GM19467 (cell line): Measurements from ENCODE around the gene AMBP.

Experiments
- ATAC-seq: cut with Tn5 transposase; IDR thresholded peaks from one replicate; pipeline ENCODE4 v1.9.1; 2021; ENCODE audit warnings: mild to moderate bottlenecking, moderate library complexity; ENCODE audit not compliant: unreplicated experiment

AMBP gene

DNA sequence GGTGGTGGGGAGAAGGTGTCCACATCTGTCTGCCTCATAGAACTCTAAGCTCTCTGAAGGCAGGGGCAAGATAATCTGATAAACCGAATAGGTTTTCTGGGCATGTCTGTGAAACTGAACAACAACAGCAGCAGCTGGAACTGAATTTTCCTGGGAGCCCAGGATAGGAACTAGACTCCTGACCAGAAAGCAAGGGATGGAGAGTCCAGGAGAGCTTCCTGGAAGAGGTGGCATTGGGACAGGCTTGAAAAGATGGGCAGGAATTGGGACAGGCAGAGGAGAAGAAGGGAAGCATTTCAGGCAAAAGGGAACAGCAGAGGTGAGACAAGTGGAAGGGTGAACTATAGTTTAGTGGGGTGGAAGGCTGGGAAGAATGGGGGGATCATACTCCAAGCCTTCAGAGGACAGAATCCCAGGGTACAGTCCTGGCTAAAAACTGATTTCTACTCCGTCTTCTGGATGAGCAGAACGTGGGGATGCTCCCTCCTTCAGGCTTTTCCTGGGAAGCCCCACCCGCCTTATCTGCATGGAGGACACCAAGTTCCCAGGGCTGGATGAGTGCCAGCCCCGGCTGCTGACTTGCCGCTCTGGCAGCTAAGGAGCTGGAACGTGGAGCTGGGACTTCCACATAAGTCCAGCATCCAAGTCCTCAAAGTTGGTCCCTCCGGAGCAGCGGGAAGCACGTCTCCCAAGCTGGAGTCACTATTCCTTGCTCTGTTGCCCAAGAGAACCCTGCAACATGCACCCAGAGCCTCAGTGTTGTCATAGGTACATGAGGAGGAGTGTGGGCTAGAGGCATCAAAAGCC lies 34.9 kb upstream of the AMBP start:
- ATAC-seq, result no peak

DNA sequence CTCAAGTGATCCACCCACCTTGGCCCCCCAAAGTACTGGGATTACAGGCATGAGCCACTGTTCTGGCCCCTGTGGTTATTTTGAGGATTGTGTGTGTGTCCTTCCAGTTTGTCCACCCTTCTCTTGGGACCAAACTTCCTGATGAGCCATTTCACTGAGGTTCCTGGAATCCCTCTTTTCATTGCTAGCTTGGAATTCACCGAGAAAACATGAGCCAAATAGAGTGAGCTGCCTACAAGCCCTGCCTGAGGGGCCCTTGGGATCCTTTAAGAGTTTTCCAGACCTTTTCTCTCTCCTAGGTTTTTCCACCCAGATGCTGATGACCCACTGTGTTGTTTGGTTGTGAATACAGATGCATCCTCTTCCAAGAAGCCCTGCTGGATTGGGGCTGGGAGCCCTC lies 34.2 kb upstream of the AMBP start:
- no peak for ATAC-seq

DNA sequence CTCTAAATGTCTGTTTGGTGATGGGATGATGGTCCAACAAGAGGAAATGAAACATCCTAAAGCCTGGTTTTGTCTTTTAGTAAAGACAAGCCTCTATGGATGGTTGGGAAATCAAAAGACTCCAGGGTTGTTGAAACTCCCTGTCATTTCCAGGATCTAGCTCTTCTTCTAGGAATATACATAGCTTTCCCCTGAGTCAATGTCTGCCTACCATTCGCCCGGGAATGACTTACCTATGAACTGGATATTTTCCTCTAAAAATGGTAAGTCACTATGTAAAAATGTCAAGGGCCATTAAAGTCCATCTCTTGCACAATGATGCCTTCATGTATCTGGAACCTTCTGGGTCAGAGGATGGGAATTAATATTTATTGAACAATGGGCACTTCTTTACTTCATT lies 32.1 kb upstream of the AMBP start:
- no peak for ATAC-seq

DNA sequence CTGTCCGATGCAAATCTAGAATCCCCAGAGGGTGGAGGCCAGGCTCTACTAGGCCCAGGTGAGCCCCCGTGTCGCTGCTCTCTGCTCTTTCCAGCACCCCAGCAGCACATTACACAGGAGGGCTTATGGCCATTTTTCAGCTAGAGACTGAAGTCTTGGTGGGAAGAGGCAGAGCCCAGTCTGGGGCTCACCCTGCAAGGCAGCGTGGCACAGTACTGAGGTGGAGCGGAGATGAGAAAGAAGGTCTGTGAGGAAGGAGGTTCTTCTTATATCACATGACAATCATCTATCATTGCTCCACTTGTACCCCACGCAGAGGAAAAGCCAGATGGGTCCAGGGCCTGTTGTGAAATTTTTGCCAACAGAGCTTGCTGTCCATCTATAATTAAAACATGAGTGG lies 31.0 kb upstream of the AMBP start:
- no peak for ATAC-seq

DNA sequence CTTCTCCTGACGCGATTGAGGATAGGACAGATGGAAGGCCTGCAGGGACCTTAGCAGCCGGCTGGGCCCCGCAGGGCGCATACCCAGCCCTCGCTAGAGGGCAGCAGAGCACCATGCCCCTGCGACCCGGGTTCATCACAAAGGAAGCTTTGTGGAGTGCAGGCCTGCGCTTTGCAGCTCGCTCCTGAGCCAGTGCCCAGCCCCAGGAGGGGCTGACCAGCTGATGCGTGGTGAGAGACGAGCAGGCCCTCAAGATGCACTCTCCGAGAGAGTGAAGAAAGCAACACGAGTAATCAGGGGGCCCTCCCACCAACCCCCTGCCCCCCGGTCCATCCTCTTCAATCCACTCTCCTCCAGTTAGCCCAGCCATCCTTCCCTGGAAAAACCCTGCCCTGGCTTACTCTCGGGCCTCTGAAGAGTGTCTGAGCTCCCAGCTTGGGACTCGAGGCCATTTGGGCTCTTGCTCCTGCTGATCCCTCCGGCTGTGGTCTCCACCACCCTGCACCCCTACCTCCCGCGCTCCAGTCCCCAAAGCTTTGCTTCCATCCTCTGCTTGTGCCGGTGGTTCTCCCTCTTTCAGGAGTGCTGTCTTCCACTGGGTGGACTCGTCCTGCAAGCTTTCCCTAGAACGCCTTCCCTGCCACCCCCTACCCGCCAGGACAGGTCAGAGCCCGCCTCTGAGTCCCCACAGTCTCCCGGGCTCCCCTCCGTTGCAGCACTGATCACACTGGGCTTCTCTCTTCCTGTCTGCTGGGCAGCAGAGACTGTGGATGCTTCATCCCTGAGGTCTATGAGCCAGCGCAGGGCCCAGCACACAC lies 30.1 kb upstream of the AMBP start:
- no peak for ATAC-seq

DNA sequence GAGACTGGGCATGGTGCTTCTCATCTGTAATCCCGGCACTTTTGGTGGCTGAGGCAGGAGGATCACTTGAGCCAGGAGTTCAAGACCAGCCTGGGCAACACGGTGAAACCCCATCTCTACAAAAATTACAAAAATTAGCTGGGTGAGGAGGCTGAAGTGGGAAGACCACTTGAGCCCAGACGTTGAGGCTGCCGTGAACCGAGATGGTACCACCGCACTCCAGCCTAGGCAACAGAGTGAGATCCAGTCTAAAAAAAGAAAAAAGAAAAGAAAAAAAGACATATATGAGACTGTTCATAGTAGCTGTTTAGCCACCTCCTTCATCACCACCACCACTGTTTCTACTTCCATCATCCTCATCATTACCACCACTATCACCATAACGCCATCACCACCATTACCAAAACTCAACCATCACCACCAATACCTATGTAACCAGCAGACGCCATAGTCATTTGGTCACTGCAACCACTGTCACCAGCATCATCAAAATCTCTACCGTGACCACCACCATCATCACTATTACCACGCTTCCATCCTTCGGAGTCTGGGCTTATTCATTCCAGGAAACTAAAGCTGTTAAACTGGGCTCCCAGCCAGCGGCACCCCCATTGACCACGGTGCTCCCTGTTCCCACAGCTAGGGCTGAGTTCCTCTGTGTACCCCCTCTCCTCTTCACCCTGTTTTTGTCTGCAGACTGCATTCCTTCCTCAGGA lies 29.3 kb upstream of the AMBP start:
- ATAC-seq, result no peak

DNA sequence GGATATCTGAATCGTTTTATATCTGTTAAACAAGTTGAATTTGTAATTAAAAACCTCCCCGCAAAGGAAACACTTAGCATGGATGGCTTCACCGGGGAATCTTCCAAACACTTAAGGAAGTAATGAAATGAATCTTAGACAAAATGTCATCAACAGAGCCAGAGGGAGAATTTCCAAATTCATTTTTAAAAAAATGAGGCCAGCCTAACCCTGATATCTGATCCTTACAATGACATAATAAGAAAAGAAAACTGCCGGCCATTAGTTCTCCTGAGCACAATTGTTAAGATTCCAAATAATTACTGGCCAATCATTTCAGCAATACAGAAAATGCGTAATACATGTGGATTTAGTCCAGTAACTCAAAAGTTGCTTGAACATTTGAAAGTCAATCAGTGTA lies 27.1 kb upstream of the AMBP start:
- ATAC-seq, result no peak

DNA sequence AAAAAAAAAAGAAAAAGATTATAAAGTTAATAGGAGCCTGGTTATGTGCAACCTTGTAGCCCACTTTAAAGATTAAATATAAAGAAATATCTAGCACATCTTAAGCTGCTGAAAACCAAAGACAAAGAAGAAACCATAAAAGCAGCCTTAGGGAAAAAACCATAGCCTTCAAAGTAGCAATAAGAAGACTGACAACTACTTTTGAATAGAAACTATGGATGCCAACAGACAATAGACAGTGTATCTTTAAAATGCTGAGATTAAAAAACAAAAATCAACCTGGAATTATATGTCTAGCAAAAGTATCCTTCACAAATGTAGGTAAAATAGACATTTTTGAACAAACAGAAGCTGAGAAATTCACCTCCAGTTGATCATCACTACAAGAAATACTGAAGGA lies 24.4 kb upstream of the AMBP start:
- no peak for ATAC-seq

DNA sequence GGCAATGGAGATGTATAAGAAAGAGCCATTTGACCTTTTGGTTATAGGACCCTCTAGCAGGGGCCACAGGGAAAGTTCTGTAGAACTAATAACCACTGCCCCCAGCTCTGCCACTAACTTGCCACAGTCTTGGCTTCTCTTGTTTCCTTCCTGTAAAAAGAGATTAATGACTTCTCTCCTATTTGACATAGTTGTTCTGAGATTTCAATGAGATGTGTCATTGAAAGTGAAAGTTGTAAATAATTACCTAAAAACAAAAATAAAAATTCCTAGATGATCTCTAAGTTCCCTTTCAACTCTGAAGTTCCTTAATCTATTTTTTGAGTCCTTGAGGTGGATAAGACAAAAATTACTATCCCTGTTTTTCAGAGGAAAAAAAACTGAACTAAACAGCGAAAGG lies 22.4 kb upstream of the AMBP start:
- ATAC-seq, result no peak

DNA sequence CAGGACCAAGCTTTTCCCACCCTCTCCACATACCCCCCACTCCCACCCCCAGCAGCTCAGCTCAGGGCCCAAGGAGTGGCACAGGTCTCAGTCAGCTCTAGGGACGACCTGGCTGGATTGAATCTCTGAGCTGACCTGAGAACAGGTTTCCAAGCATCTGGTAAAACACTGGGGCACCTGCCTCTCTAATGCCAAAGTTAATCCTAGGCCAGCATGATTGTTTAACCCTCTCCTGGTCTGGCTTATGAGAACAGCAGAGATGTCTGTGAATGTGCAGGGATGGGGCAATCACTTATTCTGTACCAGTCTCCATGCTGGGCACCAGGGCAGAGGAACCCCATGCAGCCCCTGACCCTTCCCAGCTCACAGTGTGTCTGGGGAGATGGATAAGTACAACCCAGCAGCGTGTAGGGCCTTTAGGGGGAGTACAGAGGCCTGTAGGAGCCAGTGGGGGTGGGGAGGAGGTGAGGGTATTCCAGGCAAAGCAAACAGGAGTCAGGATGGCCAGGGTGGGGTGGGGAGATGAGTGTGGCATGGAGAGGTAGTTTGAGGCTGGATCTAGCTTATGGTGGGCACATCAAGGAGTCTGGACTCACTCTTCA lies 21.7 kb upstream of the AMBP start:
- ATAC-seq, result no peak

DNA sequence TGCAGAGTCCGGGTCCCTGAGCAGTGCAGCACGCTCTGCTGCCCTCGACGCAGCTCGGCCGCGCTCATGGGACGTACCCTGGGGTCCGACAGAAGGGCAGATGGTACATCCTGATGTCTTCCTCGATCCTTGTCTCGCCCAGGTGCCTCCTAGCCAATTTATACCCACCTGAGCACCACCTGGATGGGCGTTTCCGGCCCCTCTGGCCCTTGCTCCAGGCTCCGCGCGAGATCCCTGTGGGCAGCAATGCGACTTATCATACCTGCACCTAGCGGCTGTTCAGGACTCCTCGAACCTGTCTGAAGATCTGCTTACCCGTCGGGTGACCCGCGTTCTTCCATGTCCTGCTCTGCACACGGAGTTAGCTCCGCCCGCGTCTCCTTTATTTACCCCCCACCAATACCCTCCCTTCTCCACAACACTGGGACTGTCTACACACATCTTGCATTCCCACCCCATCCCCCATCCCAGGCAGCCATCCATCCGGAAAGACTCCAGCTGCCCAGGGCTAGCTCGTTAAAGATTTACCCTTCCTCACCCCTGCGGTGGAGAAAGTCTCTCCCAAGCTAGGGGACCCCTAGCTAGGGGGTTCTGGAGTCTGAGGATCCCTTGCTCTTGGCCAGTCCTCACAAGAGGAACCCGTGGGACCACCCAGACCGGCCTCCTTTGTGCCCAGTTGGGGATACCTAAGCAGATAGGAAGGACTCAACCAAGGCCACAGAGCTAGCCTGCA lies 21.0 kb upstream of the AMBP start, which contains the start of gene KIF12:
Gene KIF12, minus strand, starts transcription at position 357 of the 733 bp plus-strand sequence. Its CDS starts 16 bp downstream, at position 341.
- no peak for ATAC-seq

DNA sequence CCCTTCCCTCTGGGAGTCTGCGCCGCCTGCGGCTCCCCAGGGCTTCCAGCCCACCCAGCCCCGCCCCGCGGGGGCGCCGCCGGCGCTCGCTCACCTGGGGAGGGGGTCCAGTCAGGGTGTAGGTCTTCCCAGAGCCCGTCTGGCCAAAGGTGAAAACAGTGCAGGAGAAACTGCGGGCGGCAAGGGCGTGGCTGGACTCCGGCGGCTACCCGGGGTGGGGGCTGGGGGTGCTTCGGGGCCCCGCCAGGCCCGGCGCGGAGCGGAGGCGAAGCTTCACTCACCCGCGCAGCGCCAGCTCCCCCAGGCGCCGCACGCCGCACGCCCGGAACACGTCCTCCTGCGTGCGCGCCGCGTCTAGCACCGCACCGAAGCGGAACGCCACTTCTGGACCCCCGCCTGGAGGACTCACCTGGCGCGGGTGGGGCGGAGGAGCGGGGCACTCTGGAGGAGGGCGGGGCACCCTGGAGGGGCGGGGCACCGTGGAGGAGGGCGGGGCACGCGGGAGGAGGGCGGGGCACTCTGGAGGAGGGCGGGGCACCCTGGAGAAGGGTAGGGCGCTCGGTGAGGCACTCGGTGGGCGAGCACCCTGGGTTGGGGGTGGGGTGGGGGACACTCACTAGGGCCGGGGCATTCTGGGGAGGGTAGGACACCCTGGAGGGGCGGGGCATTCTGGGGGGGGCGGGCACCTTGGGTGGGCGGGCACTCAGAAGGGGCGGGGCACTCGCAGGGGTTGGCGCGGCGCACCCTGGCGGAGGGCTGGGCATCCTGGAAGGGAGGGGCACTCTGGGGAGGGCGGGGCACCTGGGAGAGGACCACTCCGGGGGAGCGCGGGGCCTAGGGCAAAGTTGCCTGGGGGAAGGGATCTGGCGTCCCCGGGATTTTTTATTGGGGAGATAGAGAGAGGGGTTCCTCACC lies 20.2 kb upstream of the AMBP start:
- no peak for ATAC-seq

DNA sequence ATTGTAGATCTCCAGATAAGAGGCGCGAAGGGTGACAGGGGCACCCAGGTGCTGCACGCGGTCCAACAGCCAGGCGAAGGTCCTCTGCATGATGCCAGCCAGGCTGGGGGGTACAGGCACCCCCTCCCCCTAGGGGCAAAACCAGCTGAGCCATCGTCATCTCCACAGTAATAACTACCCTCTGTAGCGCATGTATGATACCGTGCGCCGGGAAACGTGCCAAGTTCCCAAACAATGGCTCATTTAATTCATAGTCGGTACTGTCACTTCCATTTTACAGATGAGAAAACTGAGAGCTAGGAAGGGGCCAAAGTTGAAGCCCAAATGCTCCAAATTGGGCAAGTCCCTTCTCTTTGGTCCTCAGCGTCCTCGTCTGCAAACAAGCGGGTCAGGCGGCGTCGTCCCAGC lies 19.5 kb upstream of the AMBP start:
- ATAC-seq, result no peak

DNA sequence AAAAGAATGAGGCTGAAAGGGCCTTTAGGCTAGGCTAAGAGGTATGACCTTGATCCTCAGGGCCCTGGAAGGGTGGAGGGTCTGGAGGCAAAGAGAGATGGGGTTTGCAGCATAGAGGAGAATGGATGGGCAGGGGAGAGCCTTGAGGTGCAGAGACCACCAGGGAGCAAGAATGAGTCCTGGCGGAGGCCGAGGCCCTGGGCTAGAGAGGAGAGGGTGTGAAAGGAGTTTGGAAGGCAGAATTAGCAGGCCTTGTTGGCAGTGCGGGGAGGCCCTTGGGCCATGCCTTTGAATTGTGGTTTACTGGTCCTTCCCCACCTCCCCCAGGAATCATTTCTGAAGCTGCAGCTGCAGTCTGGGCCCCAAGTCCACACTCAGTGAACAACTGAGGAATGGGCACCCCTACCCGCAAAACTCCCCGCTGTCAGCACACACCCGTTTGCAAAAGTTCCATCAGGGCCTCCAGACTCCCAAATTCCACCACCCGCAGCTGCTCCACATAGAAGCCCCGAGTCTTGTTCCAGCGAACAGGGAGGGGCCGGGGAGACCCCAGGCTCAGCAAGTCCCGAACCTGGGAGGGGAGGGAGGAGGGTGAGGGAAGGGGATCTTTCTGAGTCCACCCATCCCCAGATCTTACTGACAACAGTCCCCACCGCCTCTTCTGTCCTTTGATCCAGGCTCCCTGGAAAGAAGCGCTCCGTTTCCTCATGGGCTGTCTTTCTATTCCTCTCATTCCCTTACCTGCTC lies 18.9 kb upstream of the AMBP start:
- no peak for ATAC-seq

DNA sequence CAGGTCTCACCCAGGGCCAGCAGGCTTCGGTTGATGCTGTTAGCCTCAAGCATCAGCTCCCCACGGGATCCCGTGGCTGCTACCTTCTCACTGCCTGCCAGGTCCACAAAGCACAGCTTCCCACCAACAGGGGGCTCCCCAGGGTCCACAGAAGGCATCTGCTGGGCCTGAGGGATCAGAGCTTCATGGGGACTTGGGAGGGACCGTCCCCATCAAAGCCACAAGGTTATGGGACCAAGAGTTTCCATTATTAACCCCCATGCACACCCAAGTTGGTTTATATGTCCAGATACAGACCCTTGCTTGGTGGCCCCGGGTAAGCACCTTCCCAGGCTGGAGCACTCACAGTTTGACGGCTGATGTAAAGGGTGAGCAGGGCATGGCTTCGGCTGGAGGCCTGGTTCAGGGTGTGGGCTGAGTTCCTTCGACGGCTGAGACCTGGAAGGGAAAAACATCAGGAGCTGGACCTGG lies 18.0 kb upstream of the AMBP start:
- ATAC-seq, result no peak

DNA sequence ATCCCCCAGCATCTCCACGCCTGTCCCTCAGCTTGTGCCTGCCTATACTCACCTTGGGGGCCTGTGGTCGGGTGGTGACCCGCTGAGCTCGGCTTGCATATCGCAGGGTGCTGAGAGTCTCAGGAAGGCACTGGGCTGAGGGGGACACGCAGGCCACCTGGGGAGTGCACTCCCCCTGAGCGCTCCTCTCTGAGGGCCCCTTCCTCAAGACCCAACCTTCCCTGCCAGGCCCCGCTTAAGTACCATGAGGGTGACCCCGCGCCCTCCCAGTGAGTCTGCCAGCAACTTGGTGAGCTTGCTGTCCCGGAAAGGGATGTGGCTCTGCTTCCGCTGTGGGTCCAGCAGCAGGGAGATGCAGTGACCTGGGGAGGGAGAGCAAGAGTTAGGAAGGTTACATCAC lies 16.9 kb upstream of the AMBP start:
- ATAC-seq, result no peak

DNA sequence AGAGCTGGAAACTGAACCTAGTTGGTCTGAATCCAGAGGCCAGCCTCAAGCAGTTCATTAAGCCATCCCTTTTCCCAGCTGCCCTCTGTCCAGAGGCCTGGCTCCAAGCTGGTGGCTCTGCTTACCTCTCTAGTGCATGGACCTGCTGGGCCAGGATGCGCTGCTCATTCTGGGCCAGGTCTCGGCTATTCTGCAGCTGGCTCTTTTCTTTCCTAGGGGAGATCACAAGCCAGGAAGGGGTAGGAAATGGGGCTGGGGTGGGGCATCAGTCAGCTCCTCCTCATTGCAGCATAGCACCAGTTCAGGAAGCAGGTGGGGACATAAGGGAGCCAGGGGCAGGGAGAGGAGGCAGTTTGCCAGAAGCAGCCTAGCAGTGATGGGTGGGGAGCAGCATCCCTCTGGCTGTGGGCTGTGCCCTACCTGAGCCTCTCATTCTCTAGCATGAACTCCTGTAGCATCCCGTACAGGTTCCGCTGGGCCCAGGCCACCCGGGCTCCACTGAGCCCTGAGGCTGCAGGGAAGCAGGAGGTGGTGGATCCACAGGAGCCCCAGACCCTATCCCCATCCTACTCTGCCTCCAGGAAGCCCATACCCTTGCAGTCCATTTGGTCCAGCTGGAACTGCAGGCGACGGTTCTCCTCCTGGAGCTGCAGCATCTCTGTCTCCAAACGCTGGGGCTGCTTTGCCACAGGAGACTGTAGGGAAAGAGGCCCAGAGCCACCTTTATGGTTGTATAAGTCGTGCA lies 15.8 kb upstream of the AMBP start:
- no peak for ATAC-seq

DNA sequence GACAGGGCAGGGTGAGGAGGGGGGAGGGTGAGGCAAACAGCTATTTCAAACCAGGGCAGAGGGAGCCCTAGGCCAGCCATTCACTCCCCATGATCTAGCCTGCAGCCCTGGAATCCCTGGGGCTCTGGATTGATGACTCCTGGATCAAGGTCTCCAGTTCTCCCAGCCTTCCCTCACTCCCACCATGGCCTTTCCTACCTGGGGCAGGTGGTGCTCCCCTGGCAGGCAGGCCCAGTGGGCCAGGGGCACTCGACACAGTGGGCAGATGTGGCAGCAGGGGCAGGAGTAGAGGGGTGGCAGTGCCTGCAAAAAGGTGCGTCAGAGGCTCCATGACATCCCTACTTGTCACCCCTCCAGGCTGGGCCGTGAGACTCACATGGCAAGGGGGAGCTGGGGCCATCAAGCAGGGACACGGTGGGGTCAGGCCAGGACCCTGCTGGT lies 15.0 kb upstream of the AMBP start:
- no peak for ATAC-seq
